Measurements from ENCODE around the gene REPIN1. TPM values are rescaled to one million over a fixed set of nuclear protein-coding genes. Genes with fewer than 3 reads are reported as not detected.

The REPIN1 gene
- total and polyA plus RNA-seq, 9 of the 15 experiments (the other 6 are each of a cell fraction or from before 2014, with no cell fraction given) = 8.1 to 283 (median 94.3) TPM

GRCh38 chr7:150404172-150404804, 35.7 kb downstream of the REPIN1 start (continued):
- no peak for TF ChIP-seq ZNF398 (CRISPR knock-in tag; IDR thresholded peaks at IDR 0.05)
- TF ChIP-seq NFXL1 (CRISPR knock-in tag; IDR thresholded peaks at IDR 0.05) = no peak
- peak; percentile 76; the same call in 1 of the 2 replicates for TF ChIP-seq RFX7 (CRISPR knock-in tag; IDR thresholded peaks at IDR 0.05)
- TF ChIP-seq GATAD2B (IDR thresholded peaks at IDR 0.05; ENCODE audit: borderline replicate concordance) = no peak
- TF ChIP-seq ZFX (CRISPR knock-in tag; IDR thresholded peaks at IDR 0.05) = no peak
- TF ChIP-seq ZNF274 (IDR thresholded peaks at IDR 0.05; ENCODE audit: borderline replicate concordance, low read depth, low read length) = no peak
- TF ChIP-seq ZBTB40 (IDR thresholded peaks at IDR 0.05) = no peak; the same call in 1 of the 2 replicates
- no peak for TF ChIP-seq ZBTB40 (CRISPR knock-in tag; IDR thresholded peaks at IDR 0.05)
- TF ChIP-seq CBX3 (IDR thresholded peaks at IDR 0.05; ENCODE audit: borderline replicate concordance in 1 of 2, low read length in 2 of 2) = no peak
- no peak for TF ChIP-seq TCFL5 (CRISPR knock-in tag; conservative IDR thresholded peaks at IDR 0.05)
- 0 out of 2 replicates have a peak, but pooled peaks have one; percentile 58 for TF ChIP-seq DPF2 (IDR thresholded peaks at IDR 0.05)
- TF ChIP-seq LEF1 (IDR thresholded peaks at IDR 0.05) = no peak
- peak in 1 of 3 experiments; percentile 34 for TF ChIP-seq YY1 (IDR thresholded peaks at IDR 0.05; ENCODE audit: borderline replicate concordance in 1 of 3, control insufficient read depth in 1 of 3, extremely low read depth in 1 of 3, insufficient read depth in 3 of 3, insufficient read length in 1 of 3, insufficient replicate concordance in 2 of 3, low read depth in 1 of 3, low read length in 2 of 3)
- TF ChIP-seq FOSL1 (tag; conservative IDR thresholded peaks at IDR 0.05) = no peak

Measured in K562 (cell line).